ENCODE measurements around the gene ANKRD29.

The ANKRD29 gene

DNA sequence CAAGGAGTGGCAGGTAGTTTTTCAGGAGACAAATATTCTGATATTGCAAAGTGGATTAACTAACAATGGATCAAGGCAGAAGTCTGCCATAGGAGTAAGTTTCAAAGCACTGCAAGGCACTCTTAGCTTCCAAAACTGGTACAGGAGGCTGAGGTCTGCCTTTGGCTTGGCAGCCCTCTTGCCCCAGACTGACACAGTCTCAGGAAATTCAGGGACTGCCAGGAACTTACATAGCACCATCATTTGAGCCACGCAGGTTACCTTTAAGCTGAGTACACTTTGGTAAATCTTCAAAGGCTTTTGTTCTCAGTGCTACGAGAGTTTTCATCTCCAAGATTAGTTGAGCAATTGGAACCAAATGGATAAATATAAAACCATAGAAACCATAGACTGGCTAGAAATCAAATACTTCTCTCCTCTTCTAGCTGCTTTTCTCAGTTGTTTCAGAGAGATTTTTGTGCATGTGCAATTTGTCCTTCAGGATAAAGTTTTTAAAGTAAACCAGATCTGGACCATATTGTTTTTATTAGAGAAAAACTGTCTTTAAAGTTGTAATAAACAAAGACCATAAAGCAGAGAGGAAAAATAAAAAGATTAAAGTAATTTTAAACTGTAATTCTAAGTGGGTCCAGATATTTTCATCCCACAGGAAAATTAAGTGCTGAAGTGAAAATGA lies 18.8 kb downstream of the ANKRD29 start:
- Histone ChIP-seq H3K4ac (ENCODE audit: low read depth, low read length) (no peak overlapping the region), H3K9me3 (ENCODE audit: insufficient read depth, low read depth, low read length) (peaks cover 7% of the 10 kb centered on the region), H4K12ac (ENCODE audit: low read depth, low read length) (no peak overlapping the region), H3K36me3 (ENCODE audit: control insufficient read depth in 1 of 2, insufficient read depth in 2 of 2, low read length in 2 of 2) (no peaks in the 10 kb centered on the region), H3K27me3 (ENCODE audit: insufficient read depth, low read length) (no peaks in the 10 kb centered on the region), H2BK120ac (ENCODE audit: insufficient read depth, low read length, poor library complexity) (no peak overlapping the region), H3K4me3 (ENCODE audit: low read depth, low read length) (no peak overlapping the region), H3K18ac (ENCODE audit: low read length) (no peak overlapping the region), H2BK5ac (ENCODE audit: low read depth, low read length, poor library complexity) (no peak overlapping the region), H3K14ac (ENCODE audit: low read length) (no peak overlapping the region), H3K23ac (ENCODE audit: low read length) (no peak overlapping the region), H4K8ac (ENCODE audit: low read depth, low read length) (no peak overlapping the region), H3K4me1 (ENCODE audit: control insufficient read depth in 1 of 2, insufficient read depth in 2 of 2, low read length in 2 of 2) (no peaks in the 10 kb centered on the region), H2AFZ (ENCODE audit: insufficient read depth, low read length, poor library complexity) (no peak overlapping the region), H2BK12ac (ENCODE audit: low read length) (no peak overlapping the region), H3K79me2 (ENCODE audit: control insufficient read depth, insufficient read depth, low read length, poor library complexity) (no peaks in the 10 kb centered on the region), H3K79me1 (ENCODE audit: low read length) (no peaks in the 10 kb centered on the region), H3K27ac (ENCODE audit: low read depth, low read length) (no peak overlapping the region), H3K4me2 (ENCODE audit: low read length) (no peak overlapping the region), H2AK5ac (ENCODE audit: low read length) (no peak overlapping the region), H4K91ac (ENCODE audit: low read depth, low read length) (no peak overlapping the region), H3K9ac (ENCODE audit: low read length) (no peak overlapping the region)
- WGBS (ENCODE audit: extremely low coverage, insufficient coverage, insufficient read length) = no CpG with 5 or more reads among the region's 2 CpGs
- no peak for DNase-seq

- H2BK5ac ChIP-seq (ENCODE audit: low read depth, low read length, poor library complexity) = no peak overlapping the region
- no peak overlapping the region for H2BK12ac ChIP-seq (ENCODE audit: low read length)
- H3K9me3 ChIP-seq (ENCODE audit: insufficient read depth, low read depth, low read length) = peaks cover 7% of the 10 kb centered on the region
- H3K18ac ChIP-seq (ENCODE audit: low read length) = no peak overlapping the region
- H2AK5ac ChIP-seq (ENCODE audit: low read length) = no peak overlapping the region
- no peak overlapping the region for H4K12ac ChIP-seq (ENCODE audit: low read depth, low read length)
- no peak overlapping the region for H3K23ac ChIP-seq (ENCODE audit: low read length)
- no peaks in the 10 kb centered on the region for H3K4me1 ChIP-seq (ENCODE audit: control insufficient read depth in 1 of 2, insufficient read depth in 2 of 2, low read length in 2 of 2)
- no peak overlapping the region for H2AFZ ChIP-seq (ENCODE audit: insufficient read depth, low read length, poor library complexity)
- no peak overlapping the region for H3K9ac ChIP-seq (ENCODE audit: low read length)
- WGBS (ENCODE audit: extremely low coverage, insufficient coverage, insufficient read length) = no CpG with 5 or more reads among the region's 11 CpGs
- H4K8ac ChIP-seq (ENCODE audit: low read depth, low read length) = no peak overlapping the region
- no peaks in the 10 kb centered on the region for H3K36me3 ChIP-seq (ENCODE audit: control insufficient read depth in 1 of 2, insufficient read depth in 2 of 2, low read length in 2 of 2)
- H3K79me2 ChIP-seq (ENCODE audit: control insufficient read depth, insufficient read depth, low read length, poor library complexity) = no peaks in the 10 kb centered on the region
- no peak overlapping the region for H3K27ac ChIP-seq (ENCODE audit: low read depth, low read length)
- H3K79me1 ChIP-seq (ENCODE audit: low read length) = no peaks in the 10 kb centered on the region
- H3K27me3 ChIP-seq (ENCODE audit: insufficient read depth, low read length) = no peaks in the 10 kb centered on the region
- DNase-seq = no peak
- no peak overlapping the region for H3K4ac ChIP-seq (ENCODE audit: low read depth, low read length)
- no peak overlapping the region for H3K4me2 ChIP-seq (ENCODE audit: low read length)
- no peak overlapping the region for H2BK120ac ChIP-seq (ENCODE audit: insufficient read depth, low read length, poor library complexity)
- H3K4me3 ChIP-seq (ENCODE audit: low read depth, low read length) = no peak overlapping the region
- H4K91ac ChIP-seq (ENCODE audit: low read depth, low read length) = no peak overlapping the region
- no peak overlapping the region for H3K14ac ChIP-seq (ENCODE audit: low read length)
Observed at GRCh38 chr18:23641937-23642666, 20.6 kb downstream of the ANKRD29 start.

GRCh38 chr18:23641143-23641720 lies 21.5 kb downstream of the ANKRD29 start:
- no peaks in the 10 kb centered on the region for H3K36me3 ChIP-seq (ENCODE audit: control insufficient read depth in 1 of 2, insufficient read depth in 2 of 2, low read length in 2 of 2)
- no peak overlapping the region for H2BK5ac ChIP-seq (ENCODE audit: low read depth, low read length, poor library complexity)
- no peak overlapping the region for H3K4me3 ChIP-seq (ENCODE audit: low read depth, low read length)
- H3K9me3 ChIP-seq (ENCODE audit: insufficient read depth, low read depth, low read length) = peaks cover 7% of the 10 kb centered on the region
- no peaks in the 10 kb centered on the region for H3K79me2 ChIP-seq (ENCODE audit: control insufficient read depth, insufficient read depth, low read length, poor library complexity)
- H3K4me2 ChIP-seq (ENCODE audit: low read length) = no peak overlapping the region
- no peak overlapping the region for H2BK12ac ChIP-seq (ENCODE audit: low read length)
- H2AFZ ChIP-seq (ENCODE audit: insufficient read depth, low read length, poor library complexity) = no peak overlapping the region
- WGBS (ENCODE audit: extremely low coverage, insufficient coverage, insufficient read length) = no CpG with 5 or more reads among the region's 11 CpGs
- H3K4me1 ChIP-seq (ENCODE audit: control insufficient read depth in 1 of 2, insufficient read depth in 2 of 2, low read length in 2 of 2) = no peaks in the 10 kb centered on the region
- no peak overlapping the region for H3K9ac ChIP-seq (ENCODE audit: low read length)
- no peak overlapping the region for H2AK5ac ChIP-seq (ENCODE audit: low read length)
- no peak overlapping the region for H2BK120ac ChIP-seq (ENCODE audit: insufficient read depth, low read length, poor library complexity)
- H3K18ac ChIP-seq (ENCODE audit: low read length) = no peak overlapping the region
- no peaks in the 10 kb centered on the region for H3K27me3 ChIP-seq (ENCODE audit: insufficient read depth, low read length)
- no peak overlapping the region for H4K91ac ChIP-seq (ENCODE audit: low read depth, low read length)
- no peak overlapping the region for H3K4ac ChIP-seq (ENCODE audit: low read depth, low read length)
- no peaks in the 10 kb centered on the region for H3K79me1 ChIP-seq (ENCODE audit: low read length)
- H3K27ac ChIP-seq (ENCODE audit: low read depth, low read length) = no peak overlapping the region
- H3K23ac ChIP-seq (ENCODE audit: low read length) = no peak overlapping the region
- H4K8ac ChIP-seq (ENCODE audit: low read depth, low read length) = no peak overlapping the region
- H4K12ac ChIP-seq (ENCODE audit: low read depth, low read length) = no peak overlapping the region
- no peak overlapping the region for H3K14ac ChIP-seq (ENCODE audit: low read length)
- no peak for DNase-seq

DNA sequence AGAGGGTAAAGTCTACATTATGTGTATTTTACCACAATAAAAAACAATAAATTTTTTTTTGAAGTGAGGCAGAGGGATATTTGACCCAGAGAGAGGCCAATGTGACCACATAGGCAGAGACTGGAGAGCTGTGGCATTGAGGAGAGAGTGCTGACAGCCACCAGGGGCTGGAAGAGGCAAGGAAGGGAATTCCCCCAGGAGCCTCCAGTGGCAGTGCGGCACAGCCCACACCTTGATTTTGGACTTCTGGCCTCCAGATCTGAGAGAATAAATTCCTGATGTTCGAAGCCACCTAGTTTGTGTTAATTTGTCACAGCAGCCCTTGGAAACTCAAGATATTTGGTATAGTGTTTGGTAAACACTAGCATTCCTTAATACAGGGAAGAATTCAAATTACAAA lies 22.7 kb downstream of the ANKRD29 start:
- no peak overlapping the region for H3K14ac ChIP-seq (ENCODE audit: low read length)
- H3K36me3 ChIP-seq (ENCODE audit: control insufficient read depth in 1 of 2, insufficient read depth in 2 of 2, low read length in 2 of 2) = no peaks in the 10 kb centered on the region
- no peak overlapping the region for H2AFZ ChIP-seq (ENCODE audit: insufficient read depth, low read length, poor library complexity)
- no peak overlapping the region for H3K23ac ChIP-seq (ENCODE audit: low read length)
- H2BK12ac ChIP-seq (ENCODE audit: low read length) = no peak overlapping the region
- no CpG with 5 or more reads among the region's 2 CpGs for WGBS (ENCODE audit: extremely low coverage, insufficient coverage, insufficient read length)
- H3K4me2 ChIP-seq (ENCODE audit: low read length) = no peak overlapping the region
- no peak overlapping the region for H3K18ac ChIP-seq (ENCODE audit: low read length)
- H3K4me3 ChIP-seq (ENCODE audit: low read depth, low read length) = no peak overlapping the region
- no peak overlapping the region for H2BK5ac ChIP-seq (ENCODE audit: low read depth, low read length, poor library complexity)
- H3K4me1 ChIP-seq (ENCODE audit: control insufficient read depth in 1 of 2, insufficient read depth in 2 of 2, low read length in 2 of 2) = peaks cover 0 to 2% of the 10 kb centered on the region in 2 experiments
- H4K8ac ChIP-seq (ENCODE audit: low read depth, low read length) = no peak overlapping the region
- H2AK5ac ChIP-seq (ENCODE audit: low read length) = no peak overlapping the region
- H4K12ac ChIP-seq (ENCODE audit: low read depth, low read length) = no peak overlapping the region
- H2BK120ac ChIP-seq (ENCODE audit: insufficient read depth, low read length, poor library complexity) = no peak overlapping the region
- no peak for DNase-seq
- no peaks in the 10 kb centered on the region for H3K79me2 ChIP-seq (ENCODE audit: control insufficient read depth, insufficient read depth, low read length, poor library complexity)
- peaks cover 7% of the 10 kb centered on the region for H3K9me3 ChIP-seq (ENCODE audit: insufficient read depth, low read depth, low read length)
- H3K27me3 ChIP-seq (ENCODE audit: insufficient read depth, low read length) = no peaks in the 10 kb centered on the region
- no peak overlapping the region for H3K27ac ChIP-seq (ENCODE audit: low read depth, low read length)
- H3K9ac ChIP-seq (ENCODE audit: low read length) = no peak overlapping the region
- H3K79me1 ChIP-seq (ENCODE audit: low read length) = no peaks in the 10 kb centered on the region
- no peak overlapping the region for H4K91ac ChIP-seq (ENCODE audit: low read depth, low read length)
- no peak overlapping the region for H3K4ac ChIP-seq (ENCODE audit: low read depth, low read length)
